DMS114 treated with DMSO at 0.1 percent for 48 hours (cell line): Measurements from ENCODE around the gene ORC3.
A peak's percentile ranks its signal among the peaks of the same experiment; 100 is the strongest.
"Not testable (repeated sequence)": the region's sequence is repeated elsewhere in the genome, so short reads cannot be mapped to it uniquely, and the experiment has no call there.

Source experiments
- DNase-seq: peaks from one replicate; lab custom pipeline; 2025; ENCODE audit not compliant: unreplicated experiment; lab: John Stamatoyannopoulos, UW

The ORC3 gene

DNA sequence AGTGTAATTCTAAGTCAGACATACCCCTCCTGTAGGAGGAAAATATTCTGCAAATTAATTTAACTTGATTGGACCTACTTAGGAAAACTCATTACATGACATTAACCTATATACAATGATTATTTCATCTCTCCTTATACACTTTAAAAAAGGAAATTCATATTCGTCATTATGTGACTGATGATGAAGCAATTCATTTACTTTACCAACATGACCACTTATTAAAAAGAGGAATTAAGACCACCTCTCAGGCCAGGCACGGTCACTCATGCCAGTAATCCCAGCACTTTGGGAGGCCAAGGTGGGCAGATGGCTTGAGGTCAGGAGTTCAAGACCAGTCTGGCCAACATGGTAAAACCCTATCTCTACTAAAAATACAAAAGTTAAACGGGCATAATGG is 100.5 kb downstream of the ORC3 start:
- DNase-seq: no peak

DNA sequence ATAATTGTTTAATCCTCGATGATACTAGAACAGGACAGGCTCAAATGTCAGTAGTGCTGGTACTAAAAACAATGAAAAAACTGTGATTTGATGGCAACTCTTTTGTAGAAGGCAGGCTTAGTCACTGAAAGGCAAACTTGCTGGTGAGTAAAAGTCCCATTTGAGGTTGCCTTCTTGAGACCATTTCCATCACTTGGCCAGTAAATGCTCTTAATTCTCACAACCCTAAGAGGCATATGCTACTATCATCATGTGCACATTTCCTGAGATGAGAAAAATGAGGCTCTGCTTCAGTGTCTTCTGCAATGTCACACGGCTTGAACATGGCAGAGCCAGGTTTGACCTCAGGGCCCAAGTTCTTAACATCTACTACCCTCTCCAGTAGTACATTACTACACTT is 102.2 kb downstream of the ORC3 start:
- no peak for DNase-seq

DNA sequence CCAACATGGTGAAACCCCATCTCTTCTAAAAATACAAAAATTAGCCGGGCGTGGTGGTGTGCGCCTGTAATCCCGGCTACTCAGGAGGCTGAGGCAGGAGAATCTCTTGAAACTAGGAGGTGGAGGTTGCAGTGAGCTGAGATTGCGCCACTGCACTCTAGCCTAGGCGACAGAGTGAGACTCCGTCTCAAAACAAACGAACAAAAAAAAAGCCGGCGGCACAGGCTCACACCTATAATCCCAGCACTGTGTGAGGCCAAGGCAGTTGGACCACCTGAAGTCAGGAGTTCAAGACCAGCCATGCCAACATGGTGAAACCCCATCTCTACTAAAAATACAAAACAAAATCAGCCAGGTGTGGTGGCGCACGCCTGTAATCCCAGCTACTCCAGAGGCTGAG is 106.9 kb downstream of the ORC3 start:
- DNase-seq: not testable (repeated sequence)

DNA sequence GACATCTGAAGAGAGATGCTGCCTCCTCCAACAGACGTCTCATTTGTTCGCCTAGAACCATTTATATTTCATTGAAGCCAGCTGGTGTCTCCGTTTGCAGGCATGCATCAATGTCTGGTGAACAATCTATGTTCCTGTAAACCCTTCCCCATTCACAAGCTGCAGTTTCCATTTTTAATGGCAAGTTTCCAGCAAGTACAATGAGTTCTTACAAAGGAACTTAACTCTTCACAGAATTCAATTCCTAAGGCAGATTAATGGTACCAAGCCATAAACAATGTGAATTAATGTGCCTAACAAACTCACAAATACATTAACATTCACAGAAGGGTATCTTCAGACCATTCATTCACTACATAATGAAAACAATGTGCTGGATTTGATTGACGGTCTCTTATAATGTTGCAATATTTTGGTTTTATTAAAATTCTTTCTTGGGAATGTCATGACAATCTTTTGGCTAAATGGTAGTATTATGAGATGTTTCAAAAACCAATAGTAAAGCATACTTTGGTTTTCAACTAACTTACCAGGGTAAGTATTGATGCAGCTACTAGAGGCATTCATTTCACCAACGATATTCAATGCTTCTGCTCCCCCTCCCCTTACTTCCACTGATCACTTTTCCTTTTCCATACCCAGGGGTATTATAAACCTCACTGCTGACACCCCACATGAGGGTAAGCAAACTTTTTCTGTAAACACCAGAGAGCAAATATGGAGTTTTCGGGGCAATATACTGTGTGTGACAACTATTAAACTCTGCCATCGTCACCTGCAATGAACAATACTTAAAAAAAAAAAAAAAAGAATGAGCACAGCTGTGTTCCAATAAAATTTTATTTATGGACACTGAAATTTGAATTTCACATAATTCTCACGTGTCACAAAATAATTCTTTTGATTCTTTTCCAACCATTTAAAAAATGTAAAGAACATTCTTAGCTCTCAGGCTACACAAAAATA is 107.9 kb downstream of the ORC3 start:
- no peak for DNase-seq

DNA sequence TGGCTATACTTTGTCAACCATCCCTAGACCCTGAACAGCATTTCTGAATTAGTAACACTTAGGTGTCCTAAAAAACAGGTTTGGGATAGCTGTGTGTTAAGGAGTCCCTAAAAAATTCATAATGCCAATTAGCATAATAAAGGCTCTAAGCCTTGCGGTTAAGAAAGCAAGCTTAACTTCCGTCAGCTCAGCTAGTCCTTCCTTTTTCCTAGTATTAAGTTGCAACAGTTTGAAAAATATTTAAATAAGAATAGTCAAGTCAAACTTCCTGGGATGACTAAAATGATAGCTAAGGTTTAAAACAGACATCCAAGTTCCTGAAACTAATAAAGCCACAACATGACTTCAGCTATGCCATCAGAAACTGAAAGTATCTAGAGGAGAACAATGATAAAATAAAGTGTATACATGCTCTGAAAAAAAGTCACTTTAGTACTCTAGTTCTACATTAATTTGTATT is 108.6 kb downstream of the ORC3 start:
- no peak for DNase-seq

DNA sequence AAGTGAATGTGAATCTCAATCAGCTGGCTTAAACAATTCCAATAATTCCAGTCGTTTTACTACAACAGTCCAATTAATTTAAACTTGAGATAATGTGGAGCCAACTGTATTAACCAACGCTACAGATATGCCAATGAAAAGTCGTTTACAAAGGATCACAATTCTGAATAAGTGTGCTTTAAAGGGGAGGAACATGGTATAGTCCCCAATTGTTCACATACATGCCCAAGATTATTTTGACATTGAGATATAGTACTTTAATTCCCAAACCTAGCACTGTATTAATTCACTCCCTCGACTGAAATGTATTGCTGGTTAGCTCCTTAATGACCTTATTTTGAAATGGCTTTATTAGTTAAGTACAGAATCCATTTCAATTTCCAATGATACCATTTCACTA is 109.6 kb downstream of the ORC3 start:
- DNase-seq: no peak

DNA sequence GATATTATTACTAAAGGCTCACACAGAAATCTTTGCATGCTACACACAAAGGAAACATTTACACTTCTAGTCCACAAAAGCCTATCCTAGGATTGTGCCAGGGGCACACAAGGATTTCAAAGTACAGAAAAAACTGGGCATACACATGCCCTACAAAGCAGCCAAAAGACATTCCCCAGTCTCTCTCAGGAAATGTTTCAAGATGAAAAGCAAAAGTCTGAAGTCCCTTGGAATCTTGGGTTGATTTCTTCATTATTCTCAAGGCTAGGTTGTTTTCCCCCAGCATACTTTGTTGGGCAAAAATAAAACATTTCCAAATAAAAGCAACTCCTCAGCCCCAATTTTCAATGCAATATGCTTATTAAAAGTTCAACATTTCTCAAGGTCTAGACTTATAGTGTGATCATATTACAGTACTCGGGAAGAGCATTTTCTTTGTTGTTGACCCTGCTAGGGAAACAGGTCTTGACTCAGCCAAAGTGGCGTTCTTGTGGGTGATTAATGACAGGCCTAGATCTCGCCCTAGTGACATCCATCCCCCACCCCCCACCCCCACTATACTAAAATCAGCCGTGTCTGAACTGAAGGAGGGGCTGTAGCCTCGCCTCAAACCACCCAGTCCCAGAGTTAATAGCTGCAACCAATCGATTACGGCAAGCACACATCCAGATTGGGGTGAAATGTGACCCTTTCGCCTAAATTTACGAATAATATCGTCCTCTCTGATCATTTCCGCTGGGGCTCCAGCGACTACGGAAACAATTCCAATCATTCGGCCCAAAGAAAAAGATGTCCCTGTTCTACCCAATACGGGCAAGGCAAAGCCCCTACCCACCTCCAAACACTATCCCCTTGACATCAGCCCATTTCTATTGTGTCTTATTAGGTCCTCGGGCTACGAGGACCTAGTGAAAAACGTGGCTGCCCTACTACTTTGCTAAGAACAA is 110.7 kb downstream of the ORC3 start:
- DNase-seq: no peak

DNA sequence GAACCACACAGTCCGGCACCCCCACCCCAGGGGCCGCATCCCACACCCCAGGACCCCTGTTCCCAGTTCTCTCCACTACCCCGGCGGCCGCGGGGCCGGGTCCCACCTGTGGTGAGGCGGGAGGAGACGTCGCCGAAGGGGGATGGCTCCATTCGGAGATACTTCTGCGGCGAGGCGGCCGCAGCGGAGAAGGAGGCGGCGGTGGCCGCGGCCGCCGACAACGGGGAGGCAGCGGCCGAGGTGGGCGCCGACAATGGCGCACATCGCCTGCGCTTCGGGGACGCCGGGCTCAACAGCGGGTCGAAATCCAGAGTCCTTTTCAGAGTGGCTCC is 111.4 kb downstream of the ORC3 start:
- no peak for DNase-seq

DNA sequence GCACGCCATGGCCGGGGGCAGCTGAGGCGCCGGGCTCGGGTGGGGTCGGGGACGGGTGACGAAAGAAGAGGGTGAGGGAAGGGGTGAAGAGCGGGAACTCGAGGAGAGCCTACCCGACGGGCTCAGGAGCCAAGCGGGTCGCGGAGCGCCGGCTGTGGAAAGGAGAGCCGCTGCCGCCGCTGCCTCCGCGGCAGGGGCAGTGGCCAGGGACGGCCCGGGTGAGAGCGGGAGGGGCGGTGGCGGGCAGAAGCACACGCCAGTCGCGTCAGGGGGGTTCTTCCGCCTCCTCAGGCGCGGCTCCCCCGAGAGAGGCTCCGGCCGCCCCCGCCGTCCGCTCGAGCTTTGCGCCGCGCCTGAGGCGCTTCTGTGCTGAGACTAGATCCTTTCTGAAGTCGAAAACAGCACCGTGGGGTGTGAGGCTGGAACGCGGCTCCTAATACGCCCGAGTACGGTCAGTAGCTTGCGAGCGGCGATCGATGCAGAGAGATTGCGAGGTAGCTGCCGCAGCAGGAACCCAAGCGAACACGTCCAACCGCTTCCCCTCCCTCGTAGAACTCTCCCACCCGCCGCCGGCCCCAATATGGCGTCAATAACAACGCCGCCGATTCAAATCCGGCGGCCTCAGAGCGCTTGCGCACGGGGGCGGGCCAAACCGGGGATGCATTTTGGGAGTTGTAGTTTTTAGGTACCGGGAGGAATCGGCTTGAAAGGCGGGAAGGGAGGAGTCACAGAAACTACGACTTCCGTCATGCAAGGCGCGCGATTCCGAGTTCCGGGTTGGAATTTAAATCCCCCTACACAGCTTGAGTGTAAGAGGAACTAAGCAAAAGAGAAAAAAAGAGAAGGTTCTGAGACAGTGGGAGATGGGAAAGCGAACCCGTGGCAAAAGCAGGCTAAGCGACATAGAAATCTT is 112.0 kb downstream of the ORC3 start, which contains the start of gene AKIRIN2:
Gene AKIRIN2, minus strand, starts transcription at position 558 of the 913 bp plus-strand sequence. Its CDS starts 549 bp downstream, at position 9.
- DNase-seq: peak; percentile 95

DNA sequence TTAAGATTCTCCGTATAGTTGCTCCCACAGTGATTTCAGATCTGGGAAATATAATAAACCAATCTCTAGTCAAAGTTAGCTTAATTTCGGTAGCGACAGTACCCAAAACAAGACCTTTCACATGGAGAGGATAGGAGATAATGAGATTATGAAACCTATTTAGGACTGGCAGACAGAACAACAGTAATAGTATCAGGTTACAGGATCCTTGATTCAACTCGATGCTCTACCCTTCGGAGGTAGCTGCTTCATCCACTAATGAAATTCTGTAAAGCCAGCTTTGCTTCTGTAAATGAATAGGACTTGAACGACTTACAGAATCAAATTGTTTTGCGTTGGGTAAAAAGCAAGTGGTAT is 112.6 kb downstream of the ORC3 start:
- no peak for DNase-seq

DNA sequence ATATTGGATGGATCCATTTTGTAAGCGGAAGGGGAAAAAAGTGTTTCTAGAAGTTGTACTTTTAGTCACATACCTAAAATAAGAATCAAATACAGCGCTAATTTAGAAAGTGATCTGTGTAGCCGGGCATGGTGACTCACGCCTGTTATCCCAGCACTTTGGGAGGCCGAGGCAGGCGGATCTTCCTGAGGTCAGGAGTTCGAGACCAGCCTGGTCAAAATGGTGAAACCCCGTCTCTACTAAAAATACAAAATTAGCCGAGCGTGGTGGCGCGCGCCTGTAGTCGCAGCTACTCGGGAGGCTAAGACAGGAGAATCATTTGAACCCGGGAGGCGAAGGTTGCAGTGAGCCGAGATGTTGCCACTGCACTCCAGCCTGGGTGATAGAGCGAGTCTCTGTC is 113.1 kb downstream of the ORC3 start:
- DNase-seq: not testable (repeated sequence)

DNA sequence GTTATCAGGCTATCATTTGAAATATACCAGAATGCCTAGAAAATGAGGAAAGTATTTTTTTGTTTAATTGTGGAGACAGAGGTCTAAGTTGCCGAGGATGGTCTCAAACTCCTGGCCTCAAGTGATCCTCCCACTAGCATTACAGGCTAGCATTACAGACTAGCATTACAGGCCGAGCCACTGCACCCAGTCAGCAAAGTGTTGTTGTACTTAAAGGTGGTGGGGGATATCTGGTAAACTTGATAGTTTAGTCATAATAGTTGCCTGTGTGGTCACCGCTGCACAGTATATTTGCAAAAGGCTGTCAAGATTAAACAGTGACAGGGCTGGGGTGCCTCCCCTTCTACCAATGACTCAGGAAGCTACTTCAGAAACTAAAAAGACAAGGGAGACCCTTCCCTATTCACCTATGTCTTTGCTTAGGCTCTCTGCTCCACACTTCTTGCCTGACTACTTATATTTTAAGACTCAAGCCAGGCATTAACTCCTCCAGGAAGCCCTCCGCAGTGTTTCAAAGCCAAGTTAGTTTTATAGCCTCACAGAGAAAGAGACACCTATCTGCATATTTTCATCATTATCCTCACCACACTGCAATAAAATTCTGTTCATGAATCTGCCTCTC is 115.2 kb downstream of the ORC3 start:
- no peak for DNase-seq

DNA sequence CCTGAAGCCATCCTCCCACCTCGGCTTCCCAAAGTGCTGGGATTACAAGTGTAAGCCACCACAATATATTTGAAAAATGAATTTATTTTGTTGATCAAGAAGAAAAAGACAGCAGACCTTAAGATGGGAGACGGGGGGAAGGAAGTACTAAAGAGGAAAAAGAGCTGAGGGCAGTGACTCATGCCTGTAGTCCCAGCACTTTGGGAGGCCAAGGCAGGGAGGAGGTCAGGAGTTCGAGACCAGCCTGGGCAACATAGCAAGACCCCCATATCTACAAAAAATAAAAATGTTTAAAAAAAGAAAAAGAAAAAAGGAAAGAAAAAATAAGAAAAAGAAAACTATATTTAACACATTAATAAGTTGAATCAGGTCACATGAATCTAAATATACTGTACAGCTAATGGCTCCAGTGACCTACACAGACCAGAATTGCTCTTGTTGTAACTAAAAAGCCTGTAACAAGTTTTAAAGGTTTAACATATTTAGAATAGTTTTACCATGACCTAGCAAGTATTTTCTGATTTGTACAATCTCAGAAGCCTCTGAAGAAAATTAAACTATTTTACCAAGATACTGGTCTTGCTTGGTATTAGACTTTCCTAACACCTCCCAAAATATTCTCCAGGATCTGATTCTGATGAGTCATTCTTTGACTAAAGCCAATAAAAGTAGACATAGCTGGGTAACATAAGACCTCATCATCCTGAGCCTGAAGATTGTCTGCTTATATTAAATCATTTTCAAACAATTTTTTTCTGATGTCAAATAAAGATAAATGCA is 116.4 kb downstream of the ORC3 start:
- DNase-seq: no peak

DNA sequence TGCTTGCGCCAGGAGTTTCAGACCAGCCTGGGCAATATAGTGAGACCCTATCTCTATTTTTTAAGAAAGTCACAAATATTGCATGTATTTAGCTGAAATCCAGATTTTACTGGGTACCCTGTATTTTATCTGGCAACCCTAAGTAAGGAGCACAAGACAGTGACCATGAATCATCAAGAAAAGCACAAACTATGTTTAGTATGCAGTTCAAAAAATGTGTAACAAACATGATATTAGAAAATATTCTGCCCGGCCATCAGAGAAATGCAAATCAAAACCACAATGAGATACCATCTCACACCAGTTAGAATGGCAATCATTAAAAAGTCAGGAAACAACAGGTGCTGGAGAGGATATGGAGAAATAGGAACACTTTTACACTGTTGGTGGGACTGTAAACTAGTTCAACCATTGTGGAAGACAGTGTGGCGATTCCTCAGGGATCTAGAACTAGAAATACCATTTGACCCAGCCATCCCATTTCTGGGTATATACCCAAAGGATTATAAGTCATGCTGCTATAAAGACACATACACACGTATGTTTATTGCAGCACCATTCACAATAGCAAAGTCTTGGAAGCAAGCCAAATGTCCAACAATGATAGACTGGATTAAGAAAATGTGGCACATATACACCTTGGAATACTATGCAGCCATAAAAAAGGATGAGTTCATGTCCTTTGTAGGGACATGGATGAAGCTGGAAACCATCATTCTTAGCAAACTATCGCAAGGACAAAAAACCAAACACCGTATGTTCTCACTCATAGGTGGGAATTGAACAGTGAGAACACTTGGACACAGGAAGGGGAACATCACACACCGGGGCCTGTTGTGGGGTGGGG is 118.9 kb downstream of the ORC3 start:
- not testable (repeated sequence) for DNase-seq

DNA sequence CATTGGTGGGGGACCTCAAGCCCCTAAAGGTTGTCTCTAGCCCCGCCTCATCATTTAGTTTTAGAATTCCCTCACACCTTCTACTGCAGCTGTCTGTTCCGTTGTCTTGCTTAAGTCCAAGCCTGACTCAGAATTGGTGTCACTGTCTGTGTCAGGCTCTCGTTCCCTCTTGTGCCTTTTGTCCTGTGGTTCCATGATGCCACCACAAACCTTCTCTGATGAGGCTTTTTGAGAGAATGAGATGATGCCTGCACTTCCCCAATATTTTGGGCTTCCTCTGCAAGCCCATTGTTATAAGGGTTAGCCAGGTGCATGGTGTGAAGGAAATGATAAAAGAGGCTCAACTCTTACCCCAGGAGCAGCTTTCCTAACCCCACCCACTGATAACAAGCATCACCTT is 120.2 kb downstream of the ORC3 start:
- DNase-seq: no peak

DNA sequence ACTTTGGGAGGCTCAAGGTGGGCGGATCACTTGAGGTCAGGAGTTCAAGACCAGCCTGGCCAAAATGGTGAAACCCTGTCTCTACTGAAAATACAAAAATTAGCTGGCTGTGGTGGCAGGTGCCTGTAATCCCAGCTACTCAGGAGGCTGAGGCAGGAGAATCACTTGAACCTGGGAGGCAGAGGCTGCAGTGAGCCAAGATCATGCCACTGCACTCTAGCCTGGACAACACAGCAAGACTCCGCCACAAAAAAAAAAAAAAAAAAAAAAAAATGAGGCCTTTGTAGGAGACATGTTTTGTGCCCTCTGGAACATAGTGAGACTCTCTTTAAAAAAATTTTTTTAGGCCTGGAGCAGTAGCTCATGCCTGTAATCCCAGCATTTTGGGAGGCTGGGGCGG is 122.8 kb downstream of the ORC3 start:
- DNase-seq: not testable (repeated sequence)

DNA sequence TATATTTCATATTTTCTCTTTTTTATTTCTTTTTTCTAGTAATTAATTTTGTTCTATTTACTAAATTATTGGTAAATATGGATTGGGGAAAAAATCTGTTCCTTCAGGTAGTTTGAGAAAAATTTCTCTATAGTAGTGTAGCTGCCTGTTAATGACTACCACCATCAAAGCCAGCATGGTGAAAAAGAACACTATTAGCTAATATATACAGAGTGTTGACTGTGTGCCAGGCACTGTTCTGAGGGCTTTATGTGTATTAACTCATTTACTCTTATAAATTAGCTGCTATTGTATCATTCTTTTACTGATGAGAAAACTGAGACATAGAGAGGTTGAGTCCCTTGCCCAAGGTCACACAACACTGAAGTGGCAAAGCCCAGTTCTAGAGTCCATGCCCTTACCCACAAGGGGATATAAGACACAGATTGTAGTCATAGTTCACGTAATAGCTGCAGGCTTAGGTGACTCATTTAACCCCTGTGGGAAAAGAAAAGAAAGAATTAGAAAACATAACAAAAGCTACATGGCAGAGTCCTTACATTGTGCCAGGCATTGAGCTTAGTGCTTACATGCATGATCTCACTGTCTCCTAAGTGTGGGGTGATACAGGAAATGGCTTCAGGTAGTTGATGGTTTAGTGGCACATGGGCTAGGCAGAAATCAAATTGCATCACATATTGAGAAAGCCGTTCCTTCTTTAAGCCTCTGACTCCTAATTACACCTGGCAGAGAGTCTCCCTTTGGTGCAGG is 124.3 kb downstream of the ORC3 start:
- DNase-seq: no peak
